ENCODE results near the gene SERPINH1. TPM values are rescaled to one million over a fixed set of nuclear protein-coding genes. Genes with fewer than 3 reads are reported as not detected.

The SERPINH1 gene
- total and polyA plus RNA-seq, 7 experiments from 2014 or later = 2.9 to 19.9 (median 7.8) TPM

DNA sequence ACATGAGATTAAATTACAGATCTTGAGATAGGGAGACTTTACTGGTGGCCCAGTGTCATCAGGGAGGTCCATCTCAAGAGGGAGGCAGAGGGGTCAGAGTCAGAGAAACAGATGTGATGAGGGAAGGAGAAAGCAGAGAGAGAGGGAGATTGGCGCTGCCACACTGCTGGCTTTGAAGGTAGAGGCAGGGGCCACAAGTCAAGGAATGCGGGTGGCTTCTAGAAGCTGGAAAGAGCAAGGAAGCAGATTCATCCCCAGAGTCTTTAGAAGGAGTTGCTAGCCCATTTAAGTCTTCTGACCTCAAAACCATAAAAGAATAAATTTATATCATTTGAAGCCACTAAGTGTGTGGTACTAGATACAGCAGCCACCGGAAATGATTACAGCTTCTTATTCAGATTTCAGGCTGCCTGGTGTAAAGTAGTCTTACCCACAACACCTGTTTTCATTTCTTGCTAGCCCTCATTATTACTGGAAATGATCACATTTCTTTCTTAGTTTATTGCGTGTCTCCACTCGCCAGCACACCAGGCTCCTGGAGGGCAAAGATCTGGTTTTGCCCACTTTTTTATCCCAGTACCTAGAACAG lies 12.6 kb upstream of the SERPINH1 start:
- H3K27ac Mint-ChIP-seq = no peak overlapping the region
- Histone ChIP-seq H3K9me3 (ENCODE audit: control insufficient read depth in 2 of 3, low read length in 3 of 3) (no peaks in the 10 kb centered on the region), H3K27me3 (ENCODE audit: control insufficient read depth in 2 of 2, insufficient read depth in 2 of 2, low read length in 2 of 2) (no peaks in the 10 kb centered on the region), H3K36me3 (ENCODE audit: control insufficient read depth in 2 of 3, insufficient read depth in 3 of 3, low read length in 3 of 3) (no peaks in the 10 kb centered on the region), H3K4me3 (ENCODE audit: low read length) (no peak overlapping the region), H3K27ac (ENCODE audit: low read depth, low read length) (no peak overlapping the region), H3K4me1 (ENCODE audit: control insufficient read depth in 2 of 2, insufficient read depth in 2 of 2, low read length in 2 of 2) (no peaks in the 10 kb centered on the region)
- H3K27me3 Mint-ChIP-seq = peaks cover 0 to 4% (median 0%) of the 10 kb centered on the region in 5 donors
- CTCF ChIA-PET = interaction anchor here (0.6 to 1.3 kb wide), 5 partner anchors 10 to 316 kb away, joined by 3 to 5 read pairs (median 3); no protein-coding TSS in a partner anchor
- intact Hi-C loops (cut with micrococcal nuclease) = no loop called here
- H3K4me3 Mint-ChIP-seq = no peak overlapping the region
- ATAC-seq (no peak), DNase-seq (no peak)
- H3K9me3 Mint-ChIP-seq = peaks cover 0 to 3% (median 0%) of the 10 kb centered on the region in 11 donors
- H3K4me1 Mint-ChIP-seq = peaks cover 0 to 7% (median 0%) of the 10 kb centered on the region in 7 donors
- POLR2A ChIA-PET = no interaction called here
- H3K36me3 Mint-ChIP-seq = no peaks in the 10 kb centered on the region

DNA sequence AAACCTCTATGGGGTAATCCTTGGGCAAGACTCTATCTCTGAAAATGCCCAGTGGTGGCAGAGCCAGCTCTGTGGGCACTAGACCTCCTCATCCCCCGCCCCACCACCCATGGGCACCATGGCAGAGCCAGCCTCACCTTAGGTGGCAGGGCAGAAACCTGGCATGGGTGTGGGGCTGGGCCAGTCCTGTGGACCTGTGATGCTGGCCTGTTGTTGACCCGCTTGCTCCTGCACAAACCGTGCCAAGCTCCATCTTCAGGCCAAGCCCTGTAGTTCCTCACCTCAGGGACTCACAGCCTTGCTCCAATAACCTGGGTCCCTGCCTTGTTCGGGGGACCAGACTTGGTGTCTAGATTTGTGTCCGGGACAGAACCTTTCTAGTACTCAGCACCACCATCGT lies 8.9 kb upstream of the SERPINH1 start:
- H3K4me1 Mint-ChIP-seq = peaks cover 0 to 2% (median 0%) of the 10 kb centered on the region in 7 donors
- CTCF ChIA-PET = no interaction called here
- no peak for DNase-seq
- H3K36me3 Mint-ChIP-seq = no peaks in the 10 kb centered on the region
- no peak overlapping the region for H3K27ac Mint-ChIP-seq
- no peak overlapping the region for H3K27ac ChIP-seq (ENCODE audit: low read depth, low read length)
- H3K27me3 Mint-ChIP-seq = peaks cover 0 to 9% (median 0%) of the 10 kb centered on the region in 5 donors
- H3K4me3 Mint-ChIP-seq = no peak overlapping the region
- POLR2A ChIA-PET = no interaction called here
- no peaks in the 10 kb centered on the region for H3K27me3 ChIP-seq (ENCODE audit: control insufficient read depth in 2 of 2, insufficient read depth in 2 of 2, low read length in 2 of 2)
- intact Hi-C loops (cut with micrococcal nuclease) = no loop called here
- no peaks in the 10 kb centered on the region for H3K4me1 ChIP-seq (ENCODE audit: control insufficient read depth in 2 of 2, insufficient read depth in 2 of 2, low read length in 2 of 2)
- ATAC-seq = no peak
- H3K4me3 ChIP-seq (ENCODE audit: low read length) = no peak overlapping the region
- no peaks in the 10 kb centered on the region for H3K36me3 ChIP-seq (ENCODE audit: control insufficient read depth in 2 of 3, insufficient read depth in 3 of 3, low read length in 3 of 3)
- H3K9me3 ChIP-seq (ENCODE audit: control insufficient read depth in 2 of 3, low read length in 3 of 3) = no peaks in the 10 kb centered on the region
- H3K9me3 Mint-ChIP-seq = peaks cover 0 to 3% (median 0%) of the 10 kb centered on the region in 11 donors

DNA sequence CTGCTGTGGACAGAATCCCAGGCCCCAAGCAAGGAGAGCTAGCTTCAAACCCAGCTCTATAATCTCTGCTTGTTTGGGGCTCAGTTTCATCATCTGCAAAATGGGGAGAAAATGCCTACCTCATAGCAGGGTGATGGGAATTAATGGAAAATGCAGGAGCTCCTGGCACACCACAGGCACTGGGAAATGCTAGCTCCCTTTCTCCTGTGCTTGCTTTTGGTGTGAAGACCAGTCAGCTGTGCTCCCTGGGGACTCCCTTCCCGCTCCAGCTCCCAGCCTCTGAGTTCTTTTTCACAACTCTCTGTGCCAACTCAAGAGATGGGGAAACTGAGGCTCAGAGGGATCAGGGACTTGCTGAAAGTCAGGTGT lies 8.2 kb upstream of the SERPINH1 start:
- H3K4me1 Mint-ChIP-seq = peaks cover 0 to 2% (median 0%) of the 10 kb centered on the region in 7 donors
- DNase-seq (no peak), ATAC-seq (no peak)
- no peak overlapping the region for H3K4me3 Mint-ChIP-seq
- no peaks in the 10 kb centered on the region for H3K36me3 ChIP-seq (ENCODE audit: control insufficient read depth in 2 of 3, insufficient read depth in 3 of 3, low read length in 3 of 3)
- H3K27ac Mint-ChIP-seq = no peak overlapping the region
- POLR2A ChIA-PET = no interaction called here
- H3K4me1 ChIP-seq (ENCODE audit: control insufficient read depth in 2 of 2, insufficient read depth in 2 of 2, low read length in 2 of 2) = no peaks in the 10 kb centered on the region
- no peak overlapping the region for H3K27ac ChIP-seq (ENCODE audit: low read depth, low read length)
- CTCF ChIA-PET = interaction anchor here (0.6 kb wide), 1 partner anchor 844 kb away, joined by 3 read pairs; no protein-coding TSS in a partner anchor
- H3K27me3 ChIP-seq (ENCODE audit: control insufficient read depth in 2 of 2, insufficient read depth in 2 of 2, low read length in 2 of 2) = no peaks in the 10 kb centered on the region
- peaks cover 0 to under 1% (median 0%) of the 10 kb centered on the region in 11 donors for H3K9me3 Mint-ChIP-seq
- no peak overlapping the region for H3K4me3 ChIP-seq (ENCODE audit: low read length)
- H3K36me3 Mint-ChIP-seq = no peaks in the 10 kb centered on the region
- H3K27me3 Mint-ChIP-seq = peaks cover 0 to 9% (median 0%) of the 10 kb centered on the region in 5 donors
- no peaks in the 10 kb centered on the region for H3K9me3 ChIP-seq (ENCODE audit: control insufficient read depth in 2 of 3, low read length in 3 of 3)
- intact Hi-C loops (cut with micrococcal nuclease) = no loop called here

DNA sequence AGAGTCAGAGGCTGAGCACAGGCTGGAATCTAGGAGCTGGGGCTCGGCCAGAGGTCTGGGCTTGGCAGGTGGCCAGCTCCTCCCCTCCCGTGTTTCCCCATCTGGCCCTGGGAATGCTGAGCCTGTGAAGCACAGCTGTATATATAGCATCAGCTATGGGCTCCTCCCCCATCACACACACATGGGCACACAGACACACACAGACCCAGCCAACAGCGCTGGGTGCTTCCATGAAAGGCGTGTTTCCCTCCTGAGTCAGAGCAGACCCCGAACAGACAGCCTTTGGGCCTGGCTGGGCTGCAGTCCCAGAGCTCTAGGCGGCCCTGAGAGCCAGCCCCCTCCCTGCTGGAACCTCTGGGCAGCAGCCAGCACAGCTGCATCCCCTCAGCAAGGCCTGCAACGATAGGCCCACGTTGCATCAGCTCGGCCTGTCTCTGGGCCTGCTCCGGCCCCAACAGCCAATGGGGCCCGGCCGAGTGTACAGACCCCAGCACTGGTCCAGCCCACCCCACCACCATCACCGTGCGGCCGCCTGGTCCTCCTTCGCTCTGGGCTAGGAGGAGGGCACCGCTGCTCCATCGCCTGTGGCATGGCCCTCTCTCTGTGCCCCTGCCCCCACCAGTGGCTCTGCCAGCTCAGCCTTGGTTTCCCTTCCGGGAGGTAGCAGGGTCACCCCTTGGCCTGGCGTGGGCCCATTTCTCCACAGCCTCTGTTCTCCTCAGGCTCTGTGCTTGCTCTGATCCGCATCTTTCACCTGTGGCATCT lies 7.6 kb upstream of the SERPINH1 start:
- Histone ChIP-seq H3K27me3 (ENCODE audit: control insufficient read depth in 2 of 2, insufficient read depth in 2 of 2, low read length in 2 of 2) (no peaks in the 10 kb centered on the region), H3K4me3 (ENCODE audit: low read length) (no peak overlapping the region), H3K27ac (ENCODE audit: low read depth, low read length) (no peak overlapping the region), H3K9me3 (ENCODE audit: control insufficient read depth in 2 of 3, low read length in 3 of 3) (no peaks in the 10 kb centered on the region), H3K36me3 (ENCODE audit: control insufficient read depth in 2 of 3, insufficient read depth in 3 of 3, low read length in 3 of 3) (no peaks in the 10 kb centered on the region), H3K4me1 (ENCODE audit: control insufficient read depth in 2 of 2, insufficient read depth in 2 of 2, low read length in 2 of 2) (no peaks in the 10 kb centered on the region)
- Mint-ChIP-seq H3K9me3 (no peaks in the 10 kb centered on the region), H3K4me3 (no peak overlapping the region), H3K27me3 (peaks cover 0 to 9% (median 0%) of the 10 kb centered on the region in 5 donors), H3K36me3 (no peaks in the 10 kb centered on the region), H3K27ac (peak overlapping the region in 2 of 9 donors; percentile 37 to 79), H3K4me1 (peaks cover 0 to 2% (median 0%) of the 10 kb centered on the region in 7 donors)
- DNase-seq (no peak), ATAC-seq (no peak)
- ChIA-PET CTCF (no interaction called here), POLR2A (no interaction called here)
- intact Hi-C loops (cut with micrococcal nuclease) = no loop called here

DNA sequence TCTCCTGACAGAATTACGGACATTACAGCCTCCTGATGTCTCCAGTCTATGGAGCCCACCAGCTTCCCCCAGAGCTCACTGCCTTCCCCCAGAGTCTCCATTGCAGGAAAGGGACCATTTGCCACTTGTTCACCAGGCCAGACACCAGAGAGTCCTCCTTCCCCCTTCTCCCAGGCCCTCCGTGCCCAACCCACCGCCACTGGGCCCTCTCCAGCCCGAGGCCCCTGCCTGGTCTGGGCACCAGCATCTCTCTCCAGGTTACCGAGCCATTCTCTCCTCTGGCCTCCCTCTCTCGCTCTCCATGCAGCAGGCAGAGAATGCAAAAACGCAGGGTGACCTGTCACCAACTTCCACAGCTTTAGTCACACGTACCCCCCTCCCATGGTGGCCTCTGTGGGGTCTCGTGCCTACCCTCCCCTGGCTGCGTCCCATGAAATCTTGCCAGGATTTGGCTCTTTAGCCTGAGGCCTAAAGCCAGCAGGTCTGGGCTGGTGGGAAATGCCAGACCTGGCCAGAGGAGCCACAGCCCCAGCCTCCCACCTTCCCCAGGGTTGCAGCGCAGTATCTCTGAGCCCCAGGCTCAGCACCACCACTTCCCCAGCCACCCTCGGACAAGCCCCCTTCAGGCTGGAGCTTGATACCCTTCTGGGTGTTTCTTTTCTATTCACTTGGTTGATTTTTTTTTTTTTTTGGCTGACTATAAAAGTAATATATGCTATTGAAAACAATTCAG lies 6.8 kb upstream of the SERPINH1 start:
- Mint-ChIP-seq H3K27ac (peak overlapping the region in 3 of 9 donors; percentile 36 to 79 (median 37)), H3K9me3 (no peaks in the 10 kb centered on the region), H3K4me1 (no peaks in the 10 kb centered on the region), H3K36me3 (no peaks in the 10 kb centered on the region), H3K4me3 (no peak overlapping the region), H3K27me3 (peaks cover 0 to 9% (median 0%) of the 10 kb centered on the region in 5 donors)
- CTCF ChIA-PET = no interaction called here
- no peak for ATAC-seq
- Histone ChIP-seq H3K4me3 (ENCODE audit: low read length) (no peak overlapping the region), H3K27ac (ENCODE audit: low read depth, low read length) (no peak overlapping the region), H3K36me3 (ENCODE audit: control insufficient read depth in 2 of 3, insufficient read depth in 3 of 3, low read length in 3 of 3) (no peaks in the 10 kb centered on the region), H3K4me1 (ENCODE audit: control insufficient read depth in 2 of 2, insufficient read depth in 2 of 2, low read length in 2 of 2) (no peaks in the 10 kb centered on the region), H3K27me3 (ENCODE audit: control insufficient read depth in 2 of 2, insufficient read depth in 2 of 2, low read length in 2 of 2) (no peaks in the 10 kb centered on the region), H3K9me3 (ENCODE audit: control insufficient read depth in 2 of 3, low read length in 3 of 3) (no peaks in the 10 kb centered on the region)
- DNase-seq = no peak
- POLR2A ChIA-PET = no interaction called here
- intact Hi-C loops (cut with micrococcal nuclease) = no loop called here

DNA sequence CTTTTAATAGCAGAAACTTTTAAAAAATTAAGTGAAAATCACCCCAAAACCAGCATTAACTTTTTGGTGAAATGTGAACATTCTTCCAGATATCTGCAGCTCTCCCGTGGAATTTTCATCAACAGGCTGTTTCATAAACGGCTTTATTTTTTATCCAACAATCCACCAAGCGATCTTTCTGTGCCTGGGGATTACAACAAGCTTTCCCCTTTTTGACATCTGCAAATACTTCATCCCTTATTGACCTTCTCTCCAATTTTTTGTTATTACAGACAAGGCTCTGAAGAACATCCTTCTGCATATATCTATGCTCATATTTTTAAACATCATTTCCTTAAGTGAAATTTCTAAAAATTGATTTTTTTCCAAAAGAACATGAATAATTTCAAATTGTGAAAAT lies 5.8 kb upstream of the SERPINH1 start:
- DNase-seq = no peak
- no peaks in the 10 kb centered on the region for H3K9me3 Mint-ChIP-seq

More for the DNA sequence above, 5.8 kb upstream of the SERPINH1 start:
- Histone ChIP-seq H3K27me3 (ENCODE audit: control insufficient read depth in 2 of 2, insufficient read depth in 2 of 2, low read length in 2 of 2) (no peaks in the 10 kb centered on the region), H3K4me3 (ENCODE audit: low read length) (no peak overlapping the region), H3K36me3 (ENCODE audit: control insufficient read depth in 2 of 3, insufficient read depth in 3 of 3, low read length in 3 of 3) (no peaks in the 10 kb centered on the region), H3K27ac (ENCODE audit: low read depth, low read length) (no peak overlapping the region), H3K9me3 (ENCODE audit: control insufficient read depth in 2 of 3, low read length in 3 of 3) (no peaks in the 10 kb centered on the region), H3K4me1 (ENCODE audit: control insufficient read depth in 2 of 2, insufficient read depth in 2 of 2, low read length in 2 of 2) (peaks cover 3% of the 10 kb centered on the region in 2 donors)
- intact Hi-C loops (cut with micrococcal nuclease) = no loop called here
- peaks cover 0 to 9% (median 0%) of the 10 kb centered on the region in 5 donors for H3K27me3 Mint-ChIP-seq
- CTCF ChIA-PET = no interaction called here
- POLR2A ChIA-PET = no interaction called here
- H3K4me1 Mint-ChIP-seq = peaks cover 0 to 7% (median 6%) of the 10 kb centered on the region in 7 donors
- no peak for ATAC-seq
- H3K27ac Mint-ChIP-seq = no peak overlapping the region
- no peak overlapping the region for H3K4me3 Mint-ChIP-seq
- no peaks in the 10 kb centered on the region for H3K36me3 Mint-ChIP-seq

All from naive thymus-derived CD4-positive, alpha-beta T cell (primary cell).